PFSK-1 (cell line): ENCODE results near the gene ACVRL1.
A peak's percentile ranks its signal among the peaks of the same experiment; 100 is the strongest.

Experiments
- FOXP2 ChIP-seq: optimal IDR thresholded peaks from 2 replicates; pipeline ENCODE3; 2011; ENCODE audit warnings: borderline replicate concordance, control low read depth, inconsistent platforms; ENCODE audit not compliant: insufficient read depth; ENCODE audit errors: extremely low read length, extremely low read depth
- POLR2AphosphoS5 ChIP-seq: IDR thresholded peaks from 2 replicates; pipeline ENCODE4 v1.6.1; 2012; ENCODE audit warnings: low read depth, mild to moderate bottlenecking, control low read depth, low read length, moderate library complexity
- SIN3A ChIP-seq: IDR thresholded peaks from 2 replicates; pipeline ENCODE4 v1.6.1; 2012; ENCODE audit warnings: mild to moderate bottlenecking, low read length, moderate library complexity, borderline replicate concordance; ENCODE audit not compliant: insufficient read depth
- TAF1 ChIP-seq: IDR thresholded peaks from 2 replicates; pipeline ENCODE4 v1.6.1; 2012; ENCODE audit warnings: low read length, control low read depth, borderline replicate concordance; ENCODE audit not compliant: insufficient read depth
- TF ChIP-seq, protein P1 (sequence below), 2 experiments: IDR thresholded peaks; 2 replicates each; pipeline versions ENCODE4 v1.6.1 to v1.8.0; 2011 to 2012; ENCODE audit warnings: low read depth in 2 of 2, low read length in 2 of 2, control low read depth in 1 of 2, inconsistent platforms in 1 of 2, mild to moderate bottlenecking in 1 of 2, moderate library complexity in 1 of 2; ENCODE audit not compliant: insufficient read depth in 1 of 2

The ACVRL1 gene

DNA sequence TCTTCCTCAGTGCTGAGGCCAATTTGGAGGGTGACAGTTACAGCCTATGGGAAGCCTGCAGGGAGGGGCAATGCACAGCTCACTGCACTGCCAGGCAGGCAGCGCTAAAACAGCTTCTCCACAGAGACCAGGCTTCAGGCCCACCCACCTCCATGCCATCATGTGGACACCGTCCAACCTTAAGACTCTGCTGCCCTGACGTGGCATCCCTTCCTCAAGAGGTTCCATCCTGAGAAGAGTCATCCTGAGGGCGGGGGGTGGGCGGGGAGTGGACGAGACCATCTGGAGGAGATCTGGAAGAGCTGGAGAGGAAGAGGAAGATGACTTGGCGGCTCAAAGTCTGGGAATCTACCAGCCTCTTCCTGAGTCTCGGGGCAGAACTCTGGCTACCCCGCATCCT lies 8.4 kb upstream of the ACVRL1 start:
- TF ChIP-seq FOXP2, result no peak
- TF ChIP-seq POLR2AphosphoS5, result no peak
- TF ChIP-seq, protein P1, sequence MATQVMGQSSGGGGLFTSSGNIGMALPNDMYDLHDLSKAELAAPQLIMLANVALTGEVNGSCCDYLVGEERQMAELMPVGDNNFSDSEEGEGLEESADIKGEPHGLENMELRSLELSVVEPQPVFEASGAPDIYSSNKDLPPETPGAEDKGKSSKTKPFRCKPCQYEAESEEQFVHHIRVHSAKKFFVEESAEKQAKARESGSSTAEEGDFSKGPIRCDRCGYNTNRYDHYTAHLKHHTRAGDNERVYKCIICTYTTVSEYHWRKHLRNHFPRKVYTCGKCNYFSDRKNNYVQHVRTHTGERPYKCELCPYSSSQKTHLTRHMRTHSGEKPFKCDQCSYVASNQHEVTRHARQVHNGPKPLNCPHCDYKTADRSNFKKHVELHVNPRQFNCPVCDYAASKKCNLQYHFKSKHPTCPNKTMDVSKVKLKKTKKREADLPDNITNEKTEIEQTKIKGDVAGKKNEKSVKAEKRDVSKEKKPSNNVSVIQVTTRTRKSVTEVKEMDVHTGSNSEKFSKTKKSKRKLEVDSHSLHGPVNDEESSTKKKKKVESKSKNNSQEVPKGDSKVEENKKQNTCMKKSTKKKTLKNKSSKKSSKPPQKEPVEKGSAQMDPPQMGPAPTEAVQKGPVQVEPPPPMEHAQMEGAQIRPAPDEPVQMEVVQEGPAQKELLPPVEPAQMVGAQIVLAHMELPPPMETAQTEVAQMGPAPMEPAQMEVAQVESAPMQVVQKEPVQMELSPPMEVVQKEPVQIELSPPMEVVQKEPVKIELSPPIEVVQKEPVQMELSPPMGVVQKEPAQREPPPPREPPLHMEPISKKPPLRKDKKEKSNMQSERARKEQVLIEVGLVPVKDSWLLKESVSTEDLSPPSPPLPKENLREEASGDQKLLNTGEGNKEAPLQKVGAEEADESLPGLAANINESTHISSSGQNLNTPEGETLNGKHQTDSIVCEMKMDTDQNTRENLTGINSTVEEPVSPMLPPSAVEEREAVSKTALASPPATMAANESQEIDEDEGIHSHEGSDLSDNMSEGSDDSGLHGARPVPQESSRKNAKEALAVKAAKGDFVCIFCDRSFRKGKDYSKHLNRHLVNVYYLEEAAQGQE (IDR thresholded peaks at IDR 0.05; ENCODE audit: insufficient read depth in 1 of 2, low read depth in 2 of 2, low read length in 2 of 2), result no peak
- TF ChIP-seq TAF1, result no peak

DNA sequence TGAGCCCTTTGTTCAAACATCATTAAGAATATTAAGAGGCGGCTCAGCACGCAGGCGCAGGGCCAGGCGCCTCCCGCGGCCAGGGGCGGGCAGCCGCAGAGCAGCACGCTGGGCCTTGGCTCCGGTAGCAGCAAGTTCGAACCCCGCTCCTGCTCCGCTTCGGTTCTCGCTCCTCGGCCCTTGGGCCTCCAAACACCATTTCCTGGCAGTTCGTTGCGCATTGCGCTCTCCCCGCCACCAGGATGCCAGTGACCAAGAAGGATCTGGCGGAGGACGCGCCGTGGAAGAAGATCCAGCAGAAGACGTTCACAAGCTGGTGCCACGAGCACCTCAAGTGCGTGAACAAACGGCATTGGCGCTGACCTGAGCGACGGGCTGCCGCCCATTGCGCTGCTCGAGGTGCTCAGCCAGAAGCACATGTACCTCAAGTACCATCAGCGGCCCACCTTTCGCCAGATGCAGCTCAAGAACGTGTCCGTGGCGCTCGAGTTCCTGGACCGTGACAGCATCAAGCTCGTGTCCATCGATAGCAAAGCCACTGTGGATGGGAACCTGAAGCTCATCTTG lies 6.9 kb upstream of the ACVRL1 start:
- TF ChIP-seq SIN3A (no peak), TAF1 (no peak), POLR2AphosphoS5 (no peak), FOXP2 (no peak)
- TF ChIP-seq, protein P1 (IDR thresholded peaks at IDR 0.05; ENCODE audit: insufficient read depth in 1 of 2, low read depth in 2 of 2, low read length in 2 of 2), result no peak

DNA sequence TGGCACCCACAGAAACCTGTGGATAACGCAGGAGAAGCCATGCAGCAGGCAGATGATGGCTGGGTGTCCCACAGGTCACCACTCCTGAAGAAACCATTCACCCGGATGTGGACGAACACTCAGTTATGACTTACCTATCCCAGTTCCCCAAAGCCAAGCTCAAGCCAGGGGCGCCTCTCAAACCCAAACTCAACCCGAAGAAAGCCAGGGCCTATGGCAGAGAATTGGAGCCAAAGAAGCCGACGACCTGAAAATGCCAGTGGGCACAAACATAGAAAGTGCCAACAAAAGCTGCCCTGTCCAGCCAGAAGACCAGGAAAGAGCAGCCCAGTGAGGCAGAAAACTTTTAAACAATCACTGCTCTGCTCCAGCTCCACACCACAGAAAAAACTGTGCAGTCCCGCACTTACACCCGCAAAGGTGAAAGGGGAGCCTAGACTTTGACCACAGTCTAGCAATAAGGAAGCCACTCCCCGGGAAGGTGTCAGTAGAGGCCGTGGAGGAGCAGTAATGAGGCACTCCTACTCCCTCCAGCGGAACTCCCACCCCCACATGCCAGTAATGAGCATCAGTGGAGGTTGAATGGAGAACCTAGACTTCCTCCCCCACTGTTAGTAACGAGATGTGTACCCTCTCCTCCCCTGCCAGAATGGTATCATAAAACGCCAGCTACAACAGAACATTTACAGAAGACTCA lies 6.0 kb upstream of the ACVRL1 start:
- TF ChIP-seq SIN3A (peak; percentile 57; the same call in 1 of the 2 replicates), TAF1 (no peak), POLR2AphosphoS5 (no peak), FOXP2 (no peak)
- TF ChIP-seq, protein P1 (IDR thresholded peaks at IDR 0.05; ENCODE audit: insufficient read depth in 1 of 2, low read depth in 2 of 2, low read length in 2 of 2), result 0 out of 4 replicates have a peak, but pooled peaks of 1 of the 2 experiments have one; percentile 50

DNA sequence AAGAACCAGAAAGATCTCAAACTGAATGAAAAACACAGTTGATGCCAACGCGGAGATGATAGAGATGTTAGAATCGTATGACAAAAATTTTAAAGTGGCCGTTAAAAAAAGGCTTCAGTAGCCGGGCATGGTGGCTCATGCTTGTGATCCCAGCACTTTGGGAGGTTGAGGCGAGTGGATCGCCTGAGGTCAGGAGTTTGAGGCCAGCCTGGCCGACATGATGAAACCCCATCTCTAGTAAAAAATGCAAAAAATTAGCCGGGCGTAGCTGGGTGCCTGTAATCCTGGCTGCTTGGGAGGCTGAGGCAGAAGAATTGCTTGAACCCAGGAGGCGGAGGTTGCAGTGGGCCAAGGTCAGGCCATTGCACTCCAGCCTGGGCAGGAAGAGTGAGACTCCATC lies 5.4 kb upstream of the ACVRL1 start:
- no peak for TF ChIP-seq FOXP2
- TF ChIP-seq TAF1, result no peak
- TF ChIP-seq, protein P1 (IDR thresholded peaks at IDR 0.05; ENCODE audit: insufficient read depth in 1 of 2, low read depth in 2 of 2, low read length in 2 of 2), result no peak
- no peak for TF ChIP-seq SIN3A
- no peak for TF ChIP-seq POLR2AphosphoS5

DNA sequence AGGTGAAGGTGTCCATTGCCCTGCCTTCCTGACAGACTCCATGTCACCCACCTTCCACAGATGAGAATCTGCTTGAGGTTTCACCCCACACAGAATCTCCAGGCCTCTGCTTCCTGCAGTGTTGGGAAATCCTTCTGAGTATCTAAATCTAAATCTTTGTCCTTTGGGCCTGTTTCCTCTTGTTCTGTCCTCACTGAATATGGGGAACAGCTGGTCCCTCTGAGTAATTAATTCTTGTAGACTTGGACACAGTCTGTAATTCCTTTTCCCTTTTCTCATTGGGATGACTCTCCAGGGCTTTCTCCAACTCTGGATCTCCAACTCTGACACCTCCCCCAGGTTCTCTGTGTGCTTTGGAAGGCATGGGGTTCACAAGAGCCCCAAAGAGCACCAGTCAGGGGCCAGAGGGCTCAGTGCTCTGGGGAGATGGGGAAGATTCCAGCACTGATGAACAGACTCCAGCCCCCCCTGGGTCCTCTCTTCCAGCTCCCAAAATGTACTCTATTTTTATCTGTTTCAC lies 2.3 kb upstream of the ACVRL1 start:
- no peak for TF ChIP-seq SIN3A
- no peak for TF ChIP-seq FOXP2
- TF ChIP-seq, protein P1 (IDR thresholded peaks at IDR 0.05; ENCODE audit: insufficient read depth in 1 of 2, low read depth in 2 of 2, low read length in 2 of 2), result no peak
- TF ChIP-seq TAF1, result no peak
- TF ChIP-seq POLR2AphosphoS5, result no peak
